SU-DHL-6 (cell line): ENCODE results near the gene PMEPA1.

Source experiments
- H2AFZ ChIP-seq: fragments of 200-600 bp; sonication (generic); 2 replicates; pipeline ENCODE4 v1.6.1; 2014; ENCODE audit warnings: low read depth, mild to moderate bottlenecking, moderate library complexity, mixed read lengths, antibody characterized with exemption, low read length; ENCODE audit not compliant: severe bottlenecking
- H3F3A ChIP-seq: fragments of 200-600 bp; shearing (Covaris generic); 2 replicates; pipeline ENCODE4 v1.6.0; 2016; ENCODE audit warnings: antibody characterized with exemption, mild to moderate bottlenecking; ENCODE audit not compliant: insufficient read depth
- H3K27ac ChIP-seq: fragments of 200-600 bp; sonication (generic); 2 replicates; pipeline ENCODE4 v1.5.1; 2016; ENCODE audit warnings: low read depth, mild to moderate bottlenecking, low read length, moderate library complexity, mixed read lengths
- H3K27me3 ChIP-seq: fragments of 200-600 bp; sonication (generic), shearing (Covaris generic); 2 replicates; pipeline ENCODE4 v1.6.0; 2014; ENCODE audit warnings: mild to moderate bottlenecking, low read length
- H3K36me3 ChIP-seq: fragments of 200-600 bp; sonication (generic); 2 replicates; pipeline ENCODE4 v1.6.1; 2014; ENCODE audit warnings: mild to moderate bottlenecking, low read length, mixed read lengths
- H3K4me2 ChIP-seq: fragments of 300-600, 200-600 bp; shearing (Covaris generic), sonication (generic); 2 replicates; pipeline ENCODE4 v1.6.0; 2014; ENCODE audit warnings: low read length, low read depth, mild to moderate bottlenecking; ENCODE audit not compliant: poor library complexity, severe bottlenecking
- H3K4me3 ChIP-seq: fragments of 200-600 bp; sonication (generic); 2 replicates; pipeline ENCODE4 v1.5.1; 2014; ENCODE audit warnings: antibody characterized with exemption, low read length, mild to moderate bottlenecking, mixed read lengths; ENCODE audit not compliant: insufficient read depth, poor library complexity, severe bottlenecking
- H3K79me2 ChIP-seq: fragments of 200-600 bp; sonication (generic); 2 replicates; pipeline ENCODE4 v1.6.1; 2014; ENCODE audit warnings: mild to moderate bottlenecking, low read length, moderate library complexity; ENCODE audit not compliant: insufficient read depth
- H3K9ac ChIP-seq: fragments of 200-600 bp; sonication (generic); 2 replicates; pipeline ENCODE4 v1.7.0; 2014; ENCODE audit warnings: mild to moderate bottlenecking, low read length
- H3K9me2 ChIP-seq: fragments of 200-600 bp; sonication (generic); replicated peaks from 2 replicates; pipeline ENCODE4 v1.6.1; 2014; ENCODE audit warnings: low read length; ENCODE audit not compliant: insufficient read depth
- H3K9me3 ChIP-seq: fragments of 200-600 bp; sonication (generic); 2 replicates; pipeline ENCODE4 v1.6.1; 2014; ENCODE audit warnings: low read length, mixed read lengths; ENCODE audit not compliant: insufficient read depth
- H4K20me1 ChIP-seq: fragments of 200-600 bp; sonication (generic); 2 replicates; pipeline ENCODE4 v1.6.1; 2014; ENCODE audit warnings: low read depth, mild to moderate bottlenecking, antibody characterized with exemption, low read length, moderate library complexity, mixed read lengths
- EZH2phosphoT487 ChIP-seq: fragments of 200-600 bp; sonication (generic), shearing (Covaris generic); conservative IDR thresholded peaks from 2 replicates; pipeline ENCODE4 v1.6.1; 2018; ENCODE audit warnings: mild to moderate bottlenecking, antibody characterized with exemption, low read length, moderate library complexity, mixed read lengths
- TF ChIP-seq, protein P1 (sequence below): fragments of 200-600 bp; sonication (generic); IDR thresholded peaks from one replicate; pipeline ENCODE4 v1.5.1; 2017; ENCODE audit warnings: antibody characterized with exemption, mild to moderate bottlenecking, low read length, moderate library complexity; ENCODE audit not compliant: insufficient read depth, poor library complexity, severe bottlenecking

Gene PMEPA1

DNA sequence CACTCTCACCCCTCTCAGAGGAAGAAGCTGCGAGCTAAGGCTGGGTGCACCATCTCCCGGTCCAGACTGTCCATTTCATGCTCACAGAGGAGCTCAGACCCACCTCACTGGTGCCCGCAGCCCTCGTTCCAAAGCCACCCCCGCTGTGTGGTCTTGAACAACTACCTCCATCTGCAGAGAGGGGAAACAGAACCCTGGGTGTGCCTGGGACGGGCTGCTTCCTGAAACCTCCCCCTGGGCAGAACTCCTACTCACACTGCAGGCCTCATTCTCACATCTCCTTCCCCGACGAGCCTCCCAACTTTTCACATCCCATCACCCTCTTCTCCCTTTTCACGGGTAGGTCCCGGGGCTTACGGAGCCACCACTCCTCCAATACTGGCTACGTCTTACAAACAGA, 18.1 kb downstream of the PMEPA1 start:
- Histone ChIP-seq H3K4me2 (no peak overlapping the region), H3K4me3 (no peak overlapping the region), H3K9me3 (no peaks in the 10 kb centered on the region), H2AFZ (no peak overlapping the region), H3K9ac (no peak overlapping the region), H3K36me3 (no peaks in the 10 kb centered on the region), H3K79me2 (no peaks in the 10 kb centered on the region), H4K20me1 (no peaks in the 10 kb centered on the region), H3K9me2 (no peaks in the 10 kb centered on the region), H3K27me3 (no peaks in the 10 kb centered on the region), H3F3A (0 out of 2 replicates have a peak, but pooled peaks cover under 1% of the 10 kb centered on the region), H3K27ac (peak overlapping the region; percentile 96)
- no peak for TF ChIP-seq EZH2phosphoT487
- TF ChIP-seq, protein P1, sequence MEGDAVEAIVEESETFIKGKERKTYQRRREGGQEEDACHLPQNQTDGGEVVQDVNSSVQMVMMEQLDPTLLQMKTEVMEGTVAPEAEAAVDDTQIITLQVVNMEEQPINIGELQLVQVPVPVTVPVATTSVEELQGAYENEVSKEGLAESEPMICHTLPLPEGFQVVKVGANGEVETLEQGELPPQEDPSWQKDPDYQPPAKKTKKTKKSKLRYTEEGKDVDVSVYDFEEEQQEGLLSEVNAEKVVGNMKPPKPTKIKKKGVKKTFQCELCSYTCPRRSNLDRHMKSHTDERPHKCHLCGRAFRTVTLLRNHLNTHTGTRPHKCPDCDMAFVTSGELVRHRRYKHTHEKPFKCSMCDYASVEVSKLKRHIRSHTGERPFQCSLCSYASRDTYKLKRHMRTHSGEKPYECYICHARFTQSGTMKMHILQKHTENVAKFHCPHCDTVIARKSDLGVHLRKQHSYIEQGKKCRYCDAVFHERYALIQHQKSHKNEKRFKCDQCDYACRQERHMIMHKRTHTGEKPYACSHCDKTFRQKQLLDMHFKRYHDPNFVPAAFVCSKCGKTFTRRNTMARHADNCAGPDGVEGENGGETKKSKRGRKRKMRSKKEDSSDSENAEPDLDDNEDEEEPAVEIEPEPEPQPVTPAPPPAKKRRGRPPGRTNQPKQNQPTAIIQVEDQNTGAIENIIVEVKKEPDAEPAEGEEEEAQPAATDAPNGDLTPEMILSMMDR = no peak

DNA sequence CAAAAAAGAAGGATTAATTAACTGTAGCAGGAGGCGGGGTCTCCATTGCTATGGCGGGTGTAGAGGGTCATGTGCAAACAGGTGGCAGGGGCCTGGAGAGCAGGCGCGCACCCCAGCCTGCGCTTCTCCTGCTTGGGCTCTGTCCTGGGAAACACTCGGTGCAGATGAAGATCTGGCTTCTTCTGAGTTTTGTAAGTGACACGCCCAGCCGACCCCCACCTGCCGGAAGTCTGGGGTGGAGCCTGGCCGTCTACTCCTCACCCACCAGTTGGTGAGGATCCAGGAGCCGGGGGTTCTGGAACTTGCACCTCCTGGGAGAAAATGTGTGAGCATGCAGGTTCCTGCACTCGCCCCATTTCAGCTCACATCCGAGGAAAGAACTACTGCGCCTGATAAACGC, 19.3 kb downstream of the PMEPA1 start:
- peak overlapping the region; percentile 43 for H3K4me2 ChIP-seq
- H3K9me2 ChIP-seq = no peaks in the 10 kb centered on the region
- no peak overlapping the region for H2AFZ ChIP-seq
- no peaks in the 10 kb centered on the region for H3K36me3 ChIP-seq
- H3K79me2 ChIP-seq = no peaks in the 10 kb centered on the region
- peak overlapping the region; percentile 4 for H3K4me3 ChIP-seq
- TF ChIP-seq EZH2phosphoT487 = no peak
- TF ChIP-seq, protein P1 = no peak
- H3K27me3 ChIP-seq = no peaks in the 10 kb centered on the region
- H3K27ac ChIP-seq = peak overlapping the region; percentile 96
- peaks cover 12% of the 10 kb centered on the region for H3F3A ChIP-seq
- H4K20me1 ChIP-seq = no peaks in the 10 kb centered on the region
- H3K9me3 ChIP-seq = no peaks in the 10 kb centered on the region
- peak overlapping the region; percentile 37; the same call in 1 of the 2 replicates for H3K9ac ChIP-seq

DNA sequence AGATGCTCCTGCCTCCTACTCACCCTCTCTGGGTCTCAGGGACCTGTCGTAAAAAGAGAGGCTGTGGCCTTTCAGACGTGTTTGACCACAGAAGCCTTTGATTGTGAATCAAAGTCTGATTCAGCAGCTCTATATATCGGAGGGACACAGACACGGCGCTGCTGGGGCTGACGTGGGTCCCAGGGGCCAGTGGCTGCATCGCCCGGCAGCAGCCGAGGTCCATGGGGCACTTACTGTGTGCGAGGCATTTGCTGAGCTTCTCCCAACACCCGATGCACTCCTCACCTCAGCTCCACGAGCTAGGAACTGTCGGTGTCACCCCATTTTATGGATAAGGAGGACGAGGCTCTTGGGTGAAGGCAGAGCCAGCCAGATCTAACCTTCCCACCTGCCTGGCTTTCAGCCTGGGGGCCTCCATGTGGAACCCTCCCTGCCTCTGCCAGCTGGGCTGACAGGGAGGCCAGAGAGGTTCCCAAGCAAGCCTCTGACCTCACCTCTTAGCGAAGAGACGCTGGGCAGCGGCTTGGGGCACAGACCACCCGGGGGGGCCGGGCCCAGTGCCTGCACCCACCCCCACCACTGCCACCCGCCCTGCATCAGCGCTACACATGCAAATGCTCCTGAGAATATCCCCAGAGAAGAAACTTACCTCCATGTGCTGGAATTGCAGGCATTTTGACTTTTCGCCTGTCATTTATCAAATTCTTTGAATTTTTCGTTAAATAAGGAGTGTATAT, 19.9 kb downstream of the PMEPA1 start:
- TF ChIP-seq, protein P1 = no peak
- TF ChIP-seq EZH2phosphoT487 = no peak
- Histone ChIP-seq H3K27ac (peak overlapping the region; percentile 96), H3K27me3 (no peaks in the 10 kb centered on the region), H3K4me2 (peak overlapping the region; percentile 43), H3K9ac (peak overlapping the region; percentile 37; the same call in 1 of the 2 replicates), H3K36me3 (no peaks in the 10 kb centered on the region), H4K20me1 (no peaks in the 10 kb centered on the region), H3K79me2 (no peaks in the 10 kb centered on the region), H3F3A (peaks cover 16% of the 10 kb centered on the region), H3K4me3 (peak overlapping the region; percentile 4), H2AFZ (no peak overlapping the region), H3K9me3 (no peaks in the 10 kb centered on the region), H3K9me2 (no peaks in the 10 kb centered on the region)
